ENCODE results near the gene PDE8A.

Gene PDE8A

DNA sequence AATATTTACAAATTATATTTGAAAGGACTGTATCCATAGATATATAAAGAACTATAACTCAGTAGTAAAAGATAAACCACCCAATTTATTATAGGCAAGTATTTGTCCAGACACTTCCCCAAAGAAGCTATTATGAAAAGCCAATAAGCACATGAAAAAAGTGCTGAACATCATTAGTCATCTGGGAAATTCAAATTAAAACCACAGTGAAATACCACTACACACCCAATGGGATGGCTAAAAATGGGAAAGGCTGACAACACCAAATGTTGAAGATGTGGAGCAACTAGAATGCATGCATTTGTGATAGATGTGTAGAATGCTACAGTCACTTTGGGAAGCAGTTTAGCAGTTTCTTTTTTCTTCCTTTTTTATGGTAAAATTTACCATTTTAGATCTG is 147.0 kb downstream of the PDE8A start (continued):
- TF ChIP-seq, protein P1, sequence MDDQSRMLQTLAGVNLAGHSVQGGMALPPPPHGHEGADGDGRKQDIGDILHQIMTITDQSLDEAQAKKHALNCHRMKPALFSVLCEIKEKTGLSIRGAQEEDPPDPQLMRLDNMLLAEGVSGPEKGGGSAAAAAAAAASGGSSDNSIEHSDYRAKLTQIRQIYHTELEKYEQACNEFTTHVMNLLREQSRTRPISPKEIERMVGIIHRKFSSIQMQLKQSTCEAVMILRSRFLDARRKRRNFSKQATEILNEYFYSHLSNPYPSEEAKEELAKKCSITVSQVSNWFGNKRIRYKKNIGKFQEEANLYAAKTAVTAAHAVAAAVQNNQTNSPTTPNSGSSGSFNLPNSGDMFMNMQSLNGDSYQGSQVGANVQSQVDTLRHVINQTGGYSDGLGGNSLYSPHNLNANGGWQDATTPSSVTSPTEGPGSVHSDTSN (CRISPR knock-in tag; IDR thresholded peaks at IDR 0.05): no peak
- TF ChIP-seq ZNF37A (tag by site-specific recombination; IDR thresholded peaks at IDR 0.05) (no peak), ZNF529 (tag by site-specific recombination; IDR thresholded peaks at IDR 0.05; ENCODE audit: insufficient replicate concordance) (no peak), ZNF837 (tag by site-specific recombination; IDR thresholded peaks at IDR 0.05) (no peak), ZNF596 (tag by site-specific recombination; IDR thresholded peaks at IDR 0.05) (no peak), ZNF214 (tag by site-specific recombination; IDR thresholded peaks at IDR 0.05; ENCODE audit: borderline replicate concordance) (no peak)

GRCh38 chr15:85129881-85130280 is 148.2 kb downstream of the PDE8A start:
- CTCF ChIA-PET: no interaction called here
- H3K36me3 ChIP-seq (ENCODE audit: control insufficient read depth in 2 of 2, insufficient read depth in 1 of 2, low read length in 2 of 2): peaks cover 21% of the 10 kb centered on the region in 2 experiments
- TF ChIP-seq ZNF266 (tag by site-specific recombination; IDR thresholded peaks at IDR 0.05; ENCODE audit: low read depth) (no peak), TRIM28 (IDR thresholded peaks at IDR 0.05; ENCODE audit: borderline replicate concordance, low read length) (no peak), ZNF16 (tag by site-specific recombination; IDR thresholded peaks at IDR 0.05; ENCODE audit: low read depth) (no peak), ZNF529 (tag by site-specific recombination; IDR thresholded peaks at IDR 0.05; ENCODE audit: insufficient replicate concordance) (no peak), ZNF549 (tag by site-specific recombination; IDR thresholded peaks at IDR 0.05) (no peak), ZNF10 (tag by site-specific recombination; IDR thresholded peaks at IDR 0.05) (no peak), KLF10 (tag by site-specific recombination; IDR thresholded peaks at IDR 0.05) (no peak), ZNF23 (tag by site-specific recombination; IDR thresholded peaks at IDR 0.05; ENCODE audit: borderline replicate concordance) (no peak), ZNF747 (tag by site-specific recombination; IDR thresholded peaks at IDR 0.05) (no peak), ZNF626 (tag by site-specific recombination; IDR thresholded peaks at IDR 0.05) (no peak), ZNF146 (tag by site-specific recombination; IDR thresholded peaks at IDR 0.05) (no peak)
- H3K4me3 ChIP-seq (ENCODE audit: low read depth, low read length): no peak overlapping the region
- no peak overlapping the region for H3K27ac ChIP-seq (ENCODE audit: extremely low read depth, low read depth, low read length)
- POLR2A ChIA-PET: no interaction called here
- H3K9me3 ChIP-seq (ENCODE audit: control insufficient read depth, insufficient read depth, low read depth, low read length): no peaks in the 10 kb centered on the region
- H3K4me1 ChIP-seq (ENCODE audit: control insufficient read depth, insufficient read depth, low read length): no peaks in the 10 kb centered on the region

DNA sequence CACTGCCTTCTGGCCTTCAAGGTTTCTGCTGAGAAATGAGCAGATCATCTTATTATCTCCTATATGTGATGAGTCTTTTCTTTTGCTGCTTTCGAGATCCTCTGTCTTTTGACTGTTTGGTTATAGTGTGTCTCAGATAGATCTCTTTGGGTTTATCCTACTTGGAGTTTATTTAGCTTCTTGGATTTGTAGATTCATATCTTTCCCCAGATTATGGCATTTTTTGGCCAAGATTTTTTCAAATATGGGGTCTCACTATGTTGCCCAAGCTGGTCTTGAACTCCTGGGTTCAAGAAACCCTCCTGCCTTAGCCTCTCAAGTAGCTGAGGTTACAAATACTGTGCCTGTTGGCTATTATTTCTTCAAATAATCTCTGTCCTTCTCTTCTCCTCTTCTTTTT is 150.3 kb downstream of the PDE8A start:
- ChIA-PET CTCF (interaction anchor here (0.6 kb wide), 1 partner anchor 691 kb away, joined by 3 read pairs; no protein-coding TSS in a partner anchor), POLR2A (no interaction called here)
- Histone ChIP-seq H3K36me3 (ENCODE audit: control insufficient read depth in 2 of 2, insufficient read depth in 1 of 2, low read length in 2 of 2) (peaks cover 19 to 25% of the 10 kb centered on the region in 2 experiments), H3K4me3 (ENCODE audit: low read depth, low read length) (no peak overlapping the region), H3K27ac (ENCODE audit: extremely low read depth, low read depth, low read length) (no peak overlapping the region), H3K9me3 (ENCODE audit: control insufficient read depth, insufficient read depth, low read depth, low read length) (no peaks in the 10 kb centered on the region), H3K4me1 (ENCODE audit: control insufficient read depth, insufficient read depth, low read length) (no peaks in the 10 kb centered on the region)
- TF ChIP-seq, protein P2, sequence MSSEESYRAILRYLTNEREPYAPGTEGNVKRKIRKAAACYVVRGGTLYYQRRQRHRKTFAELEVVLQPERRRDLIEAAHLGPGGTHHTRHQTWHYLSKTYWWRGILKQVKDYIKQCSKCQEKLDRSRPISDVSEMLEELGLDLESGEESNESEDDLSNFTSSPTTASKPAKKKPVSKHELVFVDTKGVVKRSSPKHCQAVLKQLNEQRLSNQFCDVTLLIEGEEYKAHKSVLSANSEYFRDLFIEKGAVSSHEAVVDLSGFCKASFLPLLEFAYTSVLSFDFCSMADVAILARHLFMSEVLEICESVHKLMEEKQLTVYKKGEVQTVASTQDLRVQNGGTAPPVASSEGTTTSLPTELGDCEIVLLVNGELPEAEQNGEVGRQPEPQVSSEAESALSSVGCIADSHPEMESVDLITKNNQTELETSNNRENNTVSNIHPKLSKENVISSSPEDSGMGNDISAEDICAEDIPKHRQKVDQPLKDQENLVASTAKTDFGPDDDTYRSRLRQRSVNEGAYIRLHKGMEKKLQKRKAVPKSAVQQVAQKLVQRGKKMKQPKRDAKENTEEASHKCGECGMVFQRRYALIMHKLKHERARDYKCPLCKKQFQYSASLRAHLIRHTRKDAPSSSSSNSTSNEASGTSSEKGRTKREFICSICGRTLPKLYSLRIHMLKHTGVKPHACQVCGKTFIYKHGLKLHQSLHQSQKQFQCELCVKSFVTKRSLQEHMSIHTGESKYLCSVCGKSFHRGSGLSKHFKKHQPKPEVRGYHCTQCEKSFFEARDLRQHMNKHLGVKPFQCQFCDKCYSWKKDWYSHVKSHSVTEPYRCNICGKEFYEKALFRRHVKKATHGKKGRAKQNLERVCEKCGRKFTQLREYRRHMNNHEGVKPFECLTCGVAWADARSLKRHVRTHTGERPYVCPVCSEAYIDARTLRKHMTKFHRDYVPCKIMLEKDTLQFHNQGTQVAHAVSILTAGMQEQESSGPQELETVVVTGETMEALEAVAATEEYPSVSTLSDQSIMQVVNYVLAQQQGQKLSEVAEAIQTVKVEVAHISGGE (tag by site-specific recombination; conservative IDR thresholded peaks at IDR 0.05; ENCODE audit: low read depth): no peak
- TF ChIP-seq ZFP41 (tag by site-specific recombination; IDR thresholded peaks at IDR 0.05; ENCODE audit: borderline replicate concordance) (no peak), ZNF335 (tag by site-specific recombination; conservative IDR thresholded peaks at IDR 0.05) (no peak), ZNF558 (tag by site-specific recombination; IDR thresholded peaks at IDR 0.05) (peak; percentile 98), ZNF658 (tag by site-specific recombination; IDR thresholded peaks at IDR 0.05) (no peak)
- TF ChIP-seq, protein P3, sequence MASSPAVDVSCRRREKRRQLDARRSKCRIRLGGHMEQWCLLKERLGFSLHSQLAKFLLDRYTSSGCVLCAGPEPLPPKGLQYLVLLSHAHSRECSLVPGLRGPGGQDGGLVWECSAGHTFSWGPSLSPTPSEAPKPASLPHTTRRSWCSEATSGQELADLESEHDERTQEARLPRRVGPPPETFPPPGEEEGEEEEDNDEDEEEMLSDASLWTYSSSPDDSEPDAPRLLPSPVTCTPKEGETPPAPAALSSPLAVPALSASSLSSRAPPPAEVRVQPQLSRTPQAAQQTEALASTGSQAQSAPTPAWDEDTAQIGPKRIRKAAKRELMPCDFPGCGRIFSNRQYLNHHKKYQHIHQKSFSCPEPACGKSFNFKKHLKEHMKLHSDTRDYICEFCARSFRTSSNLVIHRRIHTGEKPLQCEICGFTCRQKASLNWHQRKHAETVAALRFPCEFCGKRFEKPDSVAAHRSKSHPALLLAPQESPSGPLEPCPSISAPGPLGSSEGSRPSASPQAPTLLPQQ (tag by site-specific recombination; IDR thresholded peaks at IDR 0.05): no peak
